ENCODE measurements around the gene PLXNA1. TPM values are rescaled to one million over a fixed set of nuclear protein-coding genes. Genes with fewer than 3 reads are reported as not detected.

PLXNA1 gene
- total and polyA plus RNA-seq, 9 of the 15 experiments (the other 6 are each of a cell fraction or from before 2014, with no cell fraction given), result 0.23 to 59.9 (median 16.8) TPM

DNA sequence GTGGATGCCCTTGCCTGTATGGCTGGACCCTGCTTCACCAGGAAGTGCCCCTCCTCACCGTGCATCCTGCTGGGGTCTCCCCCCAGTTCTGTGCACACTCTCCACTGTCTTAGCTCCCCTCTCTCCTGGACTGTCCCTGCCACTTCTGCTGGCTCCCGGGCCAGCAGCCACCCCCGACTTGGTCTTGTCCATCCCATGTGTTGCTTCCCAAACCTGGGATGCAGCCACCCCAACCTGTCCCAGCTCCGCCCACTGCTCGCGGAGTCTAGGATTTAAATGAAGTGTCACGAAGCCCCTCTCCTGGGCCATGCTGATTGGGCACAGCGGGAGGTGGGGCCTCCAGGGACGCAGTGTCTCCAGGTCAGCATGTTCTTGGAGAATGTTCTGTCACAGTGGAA lies 48.5 kb downstream of the PLXNA1 start:
- Histone ChIP-seq H3K4me3 (no peak overlapping the region), H3K27ac (ENCODE audit: extremely low read depth, low read depth, low read length) (no peak overlapping the region), H3K36me3 (ENCODE audit: control insufficient read depth, insufficient read depth, low read length) (peaks cover 61% of the 10 kb centered on the region; the same call in 1 of the 3 replicates), H3K27me3 (ENCODE audit: control insufficient read depth in 2 of 2, insufficient read depth in 2 of 2, low read length in 2 of 2) (no peaks in the 10 kb centered on the region), H3K4me2 (ENCODE audit: insufficient read depth, low read length) (no peak overlapping the region), H4K20me1 (replicated peaks; ENCODE audit: control insufficient read depth, insufficient read depth, low read length) (peaks cover 1% of the 10 kb centered on the region; the same call in 1 of the 2 replicates), H3K9me1 (ENCODE audit: control insufficient read depth, insufficient read depth, low read length) (no peaks in the 10 kb centered on the region), H2AFZ (ENCODE audit: low read depth, low read length) (no peak overlapping the region), H3K9ac (ENCODE audit: insufficient read depth in 1 of 2, low read depth in 2 of 2, low read length in 2 of 2) (no peak overlapping the region), H3K79me2 (ENCODE audit: control insufficient read depth, insufficient read depth, low read length) (no peaks in the 10 kb centered on the region), H3K9me3 (replicated peaks; ENCODE audit: control insufficient read depth, insufficient read depth, low read depth, low read length) (no peaks in the 10 kb centered on the region), H3K4me1 (replicated peaks in 1 of 2; ENCODE audit: control insufficient read depth in 2 of 2, insufficient read depth in 2 of 2, low read length in 2 of 2) (peaks cover 0 to 21% of the 10 kb centered on the region in 2 experiments; a peak in 3 of 5 replicates)
- ChIA-PET POLR2A (no interaction called here), CTCF (ENCODE audit: low intra/inter-chr PET ratio) (no interaction called here)
- BruUV-seq (replicated peaks), result no TSS peak
- TF ChIP-seq CBX3 (IDR thresholded peaks at IDR 0.05; ENCODE audit: borderline replicate concordance in 1 of 2, low read length in 2 of 2) (no peak), ZNF696 (CRISPR knock-in tag; conservative IDR thresholded peaks at IDR 0.05) (no peak), ZNF780A (CRISPR knock-in tag; IDR thresholded peaks at IDR 0.05) (no peak), ZC3H11A (IDR thresholded peaks at IDR 0.05; ENCODE audit: low read depth, low read length) (no peak), TCFL5 (CRISPR knock-in tag; conservative IDR thresholded peaks at IDR 0.05) (no peak)
- TF ChIP-seq, protein P1, sequence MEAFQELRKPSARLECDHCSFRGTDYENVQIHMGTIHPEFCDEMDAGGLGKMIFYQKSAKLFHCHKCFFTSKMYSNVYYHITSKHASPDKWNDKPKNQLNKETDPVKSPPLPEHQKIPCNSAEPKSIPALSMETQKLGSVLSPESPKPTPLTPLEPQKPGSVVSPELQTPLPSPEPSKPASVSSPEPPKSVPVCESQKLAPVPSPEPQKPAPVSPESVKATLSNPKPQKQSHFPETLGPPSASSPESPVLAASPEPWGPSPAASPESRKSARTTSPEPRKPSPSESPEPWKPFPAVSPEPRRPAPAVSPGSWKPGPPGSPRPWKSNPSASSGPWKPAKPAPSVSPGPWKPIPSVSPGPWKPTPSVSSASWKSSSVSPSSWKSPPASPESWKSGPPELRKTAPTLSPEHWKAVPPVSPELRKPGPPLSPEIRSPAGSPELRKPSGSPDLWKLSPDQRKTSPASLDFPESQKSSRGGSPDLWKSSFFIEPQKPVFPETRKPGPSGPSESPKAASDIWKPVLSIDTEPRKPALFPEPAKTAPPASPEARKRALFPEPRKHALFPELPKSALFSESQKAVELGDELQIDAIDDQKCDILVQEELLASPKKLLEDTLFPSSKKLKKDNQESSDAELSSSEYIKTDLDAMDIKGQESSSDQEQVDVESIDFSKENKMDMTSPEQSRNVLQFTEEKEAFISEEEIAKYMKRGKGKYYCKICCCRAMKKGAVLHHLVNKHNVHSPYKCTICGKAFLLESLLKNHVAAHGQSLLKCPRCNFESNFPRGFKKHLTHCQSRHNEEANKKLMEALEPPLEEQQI (IDR thresholded peaks at IDR 0.05), result no peak
- TF ChIP-seq, protein P2, sequence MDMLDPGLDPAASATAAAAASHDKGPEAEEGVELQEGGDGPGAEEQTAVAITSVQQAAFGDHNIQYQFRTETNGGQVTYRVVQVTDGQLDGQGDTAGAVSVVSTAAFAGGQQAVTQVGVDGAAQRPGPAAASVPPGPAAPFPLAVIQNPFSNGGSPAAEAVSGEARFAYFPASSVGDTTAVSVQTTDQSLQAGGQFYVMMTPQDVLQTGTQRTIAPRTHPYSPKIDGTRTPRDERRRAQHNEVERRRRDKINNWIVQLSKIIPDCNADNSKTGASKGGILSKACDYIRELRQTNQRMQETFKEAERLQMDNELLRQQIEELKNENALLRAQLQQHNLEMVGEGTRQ (CRISPR knock-in tag; IDR thresholded peaks at IDR 0.05), result no peak
- WGBS (ENCODE audit: insufficient coverage, low coverage, missing lambda C conversion rate), result 94% methylated on average over 6 of the region's 9 CpGs
- in situ Hi-C loops (cut with MboI) (no loop called here), intact Hi-C loops (cut with micrococcal nuclease) (no loop called here)
- FAIRE-seq, result no peak
- ATAC-seq, result no peak
- no peak for DNase-seq (ENCODE audit: extremely low read depth in 1 of 4, low spot score in 3 of 4)

Data from K562 (cell line).